K562 (cell line): Measurements from ENCODE around the gene SFXN2. TPM values are rescaled to one million over a fixed set of nuclear protein-coding genes. Genes with fewer than 3 reads are reported as not detected.

Source experiments
- C11orf30 ChIP-seq: fragments of 450-650 bp; IDR thresholded peaks from 2 replicates; pipeline ENCODE4 v1.6.1; 2016; ENCODE audit warnings: low read depth, mild to moderate bottlenecking
- CBFA2T2 ChIP-seq: fragments of 450-650 bp; conservative IDR thresholded peaks from 2 replicates; pipeline ENCODE4 v1.6.1; 2017; ENCODE audit warnings: mild to moderate bottlenecking
- CC2D1A ChIP-seq: fragments of 450-650 bp; IDR thresholded peaks from 2 replicates; pipeline ENCODE4 v1.6.1; 2017; ENCODE audit warnings: mild to moderate bottlenecking
- CTBP1 ChIP-seq: fragments of 450-650 bp; IDR thresholded peaks from 2 replicates; pipeline ENCODE4 v1.6.1; 2016; ENCODE audit warnings: borderline replicate concordance
- EP300 ChIP-seq: IDR thresholded peaks from 2 replicates; pipeline ENCODE4 v1.6.1; 2012; ENCODE audit warnings: low read length, improper control_type of control experiment
- GATA2 ChIP-seq: sonication (generic); formaldehyde crosslinking; IDR thresholded peaks from 2 replicates; pipeline ENCODE4 v1.4.0; 2020; ENCODE audit warnings: mild to moderate bottlenecking, missing genetic modification reagents
- HDAC3 ChIP-seq: fragments of 450-650 bp; IDR thresholded peaks from 2 replicates; pipeline ENCODE4 v1.6.1; 2018; ENCODE audit warnings: borderline replicate concordance, mild to moderate bottlenecking, moderate library complexity; ENCODE audit not compliant: partially characterized antibody
- HNRNPUL1 ChIP-seq: fragments of 200-400 bp; formaldehyde crosslinking; IDR thresholded peaks from 2 replicates; pipeline ENCODE4 v1.6.1; 2017; ENCODE audit warnings: low read length
- LEF1 ChIP-seq: fragments of 450-650 bp; IDR thresholded peaks from 2 replicates; pipeline ENCODE4 v1.6.1; 2016; ENCODE audit warnings: mild to moderate bottlenecking
- NBN ChIP-seq: fragments of 450-650 bp; IDR thresholded peaks from 2 replicates; pipeline ENCODE4 v1.6.1; 2016; ENCODE audit warnings: low read depth, mild to moderate bottlenecking
- NFIC ChIP-seq: fragments of 450-650 bp; IDR thresholded peaks from 2 replicates; pipeline ENCODE4 v1.6.1; 2017; ENCODE audit warnings: mild to moderate bottlenecking, inconsistent platforms
- POLR2AphosphoS5 ChIP-seq: IDR thresholded peaks from 2 replicates; pipeline ENCODE4 v1.6.1; 2011; ENCODE audit warnings: mild to moderate bottlenecking, low read depth, low read length, moderate library complexity; ENCODE audit not compliant: control insufficient read depth, insufficient read depth
- SMARCE1 ChIP-seq: fragments of 450-650 bp; IDR thresholded peaks from 2 replicates; pipeline ENCODE4 v1.7.1; 2016; ENCODE audit warnings: mild to moderate bottlenecking
- SOX6 ChIP-seq: fragments of 450-650 bp; IDR thresholded peaks from 2 replicates; pipeline ENCODE4 v1.6.1; 2014; ENCODE audit warnings: mild to moderate bottlenecking
- XRCC3 ChIP-seq: fragments of 450-650 bp; IDR thresholded peaks from 2 replicates; pipeline ENCODE4 v1.6.1; 2017; ENCODE audit warnings: mild to moderate bottlenecking, moderate library complexity
- polyA plus RNA-seq, 8 experiments: library from polyadenylated mRNA; depleted of rRNA in 4 of 8; stranded (reverse) in 5 of 8; unstranded in 3 of 8; fragments of >200 nt; fragmentation: Nextera tagmentation in 2 of 8; fragmentation: Illumina TruSeq in 1 of 8; extraction: Ambion mirVana in 2 of 8; extraction: Trizol in 1 of 8; gene quantifications; 2 replicates each; pipeline versions ENCODE4 v1.2.1 to v1.2.3, GENCODE V29; 2011 to 2014; ENCODE audit warnings: inconsistent platforms in 1 of 8, missing spikeins in 1 of 8
- total RNA-seq, 7 experiments: library from RNA; depleted of rRNA in 6 of 7; stranded (reverse); fragments of >200 nt in 6 of 7; fragmentation: Illumina TruSeq in 2 of 7; extraction: Trizol in 2 of 7; gene quantifications; 2 replicates each; pipeline versions ENCODE4 v1.2.1 to v1.2.3, GENCODE V29; 2011 to 2021; ENCODE audit warnings: low replicate concordance in 1 of 7
- TF ChIP-seq, protein P1 (sequence below): fragments of 450-650 bp; IDR thresholded peaks from 2 replicates; pipeline ENCODE4 v1.6.1; 2016
- TF ChIP-seq, protein P2 (sequence below): fragments of 250-450 bp; sonication (Bioruptor Pico); IDR thresholded peaks from 2 replicates; pipeline ENCODE4 v1.4.0; 2020; ENCODE audit warnings: borderline replicate concordance
- TF ChIP-seq, protein P3 (sequence below): fragments of 450-650 bp; conservative IDR thresholded peaks from 2 replicates; pipeline ENCODE4 v1.6.1; 2016; ENCODE audit warnings: missing genetic modification characterization, low read depth, mild to moderate bottlenecking, missing compliant biosample characterization, moderate library complexity
- TF ChIP-seq, protein P4 (sequence below), 2 experiments: fragments of 450-650 bp in 1 of 2; sonication (generic) in 1 of 2; formaldehyde crosslinking in 1 of 2; IDR thresholded peaks in 1 of 2; conservative IDR thresholded peaks in 1 of 2; 2 replicates each; pipeline versions ENCODE4 v1.6.1 to v1.8.1; 2016 to 2023; ENCODE audit warnings: mild to moderate bottlenecking in 2 of 2, moderate library complexity in 2 of 2, inconsistent platforms in 1 of 2, missing genetic modification reagents in 1 of 2
- TF ChIP-seq, protein P5 (sequence below): fragments of 450-650 bp; IDR thresholded peaks from 2 replicates; pipeline ENCODE4 v1.6.1; 2016; ENCODE audit warnings: mild to moderate bottlenecking

SFXN2 gene
- total and polyA plus RNA-seq, 9 of the 15 experiments (the other 6 are each of a cell fraction or from before 2014, with no cell fraction given) = 7.3 to 23.8 (median 15.7) TPM

DNA sequence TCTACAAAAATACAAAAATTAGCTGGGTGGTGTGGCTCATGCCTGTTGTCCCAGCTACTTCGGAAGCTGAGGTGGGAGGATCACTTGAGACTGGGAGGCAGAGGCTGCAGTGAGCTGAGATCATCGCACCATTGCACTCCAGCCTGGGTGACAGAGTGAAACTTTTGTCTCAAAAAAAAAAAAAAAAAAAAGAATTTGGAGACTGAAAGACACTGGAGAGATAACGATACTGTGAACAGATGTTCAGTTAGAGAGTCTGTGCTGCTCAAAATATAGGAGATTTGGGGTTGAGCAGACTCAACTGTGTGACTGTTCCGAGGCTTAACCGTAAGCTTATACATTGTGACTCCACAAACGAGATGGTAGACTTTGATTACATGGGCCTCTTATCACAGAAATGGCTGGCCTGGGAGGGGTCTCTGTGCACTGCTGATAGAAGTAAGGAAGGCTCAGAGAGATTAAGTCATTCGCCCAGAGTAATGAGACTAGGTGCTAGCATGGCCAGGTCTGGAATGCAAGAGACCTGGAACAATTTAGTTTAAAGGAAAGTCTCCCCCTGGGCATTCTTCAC is 48.7 kb downstream of the SFXN2 start (continued):
- TF ChIP-seq XRCC3 (no peak), SOX6 (peak; percentile 85), CC2D1A (peak; percentile 58; the same call in 1 of the 2 replicates), C11orf30 (no peak), NBN (0 out of 2 replicates have a peak, but pooled peaks have one; percentile 39), EP300 (peak; percentile 85), HNRNPUL1 (no peak), POLR2AphosphoS5 (peak; percentile 76; the same call in 1 of the 2 replicates), LEF1 (peak; percentile 69), CTBP1 (no peak), SMARCE1 (peak; percentile 78), NFIC (peak; percentile 63; the same call in 1 of the 2 replicates), CBFA2T2 (peak; percentile 91), GATA2 (CRISPR knock-in tag) (peak; percentile 75), HDAC3 (peak; percentile 79)
- TF ChIP-seq, protein P1, sequence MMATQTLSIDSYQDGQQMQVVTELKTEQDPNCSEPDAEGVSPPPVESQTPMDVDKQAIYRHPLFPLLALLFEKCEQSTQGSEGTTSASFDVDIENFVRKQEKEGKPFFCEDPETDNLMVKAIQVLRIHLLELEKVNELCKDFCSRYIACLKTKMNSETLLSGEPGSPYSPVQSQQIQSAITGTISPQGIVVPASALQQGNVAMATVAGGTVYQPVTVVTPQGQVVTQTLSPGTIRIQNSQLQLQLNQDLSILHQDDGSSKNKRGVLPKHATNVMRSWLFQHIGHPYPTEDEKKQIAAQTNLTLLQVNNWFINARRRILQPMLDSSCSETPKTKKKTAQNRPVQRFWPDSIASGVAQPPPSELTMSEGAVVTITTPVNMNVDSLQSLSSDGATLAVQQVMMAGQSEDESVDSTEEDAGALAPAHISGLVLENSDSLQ = peak; percentile 26; the same call in 1 of the 2 replicates
- TF ChIP-seq, protein P2, sequence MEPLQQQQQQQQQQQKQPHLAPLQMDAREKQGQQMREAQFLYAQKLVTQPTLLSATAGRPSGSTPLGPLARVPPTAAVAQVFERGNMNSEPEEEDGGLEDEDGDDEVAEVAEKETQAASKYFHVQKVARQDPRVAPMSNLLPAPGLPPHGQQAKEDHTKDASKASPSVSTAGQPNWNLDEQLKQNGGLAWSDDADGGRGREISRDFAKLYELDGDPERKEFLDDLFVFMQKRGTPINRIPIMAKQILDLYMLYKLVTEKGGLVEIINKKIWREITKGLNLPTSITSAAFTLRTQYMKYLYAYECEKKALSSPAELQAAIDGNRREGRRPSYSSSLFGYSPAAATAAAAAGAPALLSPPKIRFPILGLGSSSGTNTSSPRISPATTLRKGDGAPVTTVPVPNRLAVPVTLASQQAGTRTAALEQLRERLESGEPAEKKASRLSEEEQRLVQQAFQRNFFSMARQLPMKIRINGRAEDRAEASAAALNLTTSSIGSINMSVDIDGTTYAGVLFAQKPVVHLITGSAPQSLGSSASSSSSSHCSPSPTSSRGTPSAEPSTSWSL (CRISPR knock-in tag) = no peak
- TF ChIP-seq, protein P3, sequence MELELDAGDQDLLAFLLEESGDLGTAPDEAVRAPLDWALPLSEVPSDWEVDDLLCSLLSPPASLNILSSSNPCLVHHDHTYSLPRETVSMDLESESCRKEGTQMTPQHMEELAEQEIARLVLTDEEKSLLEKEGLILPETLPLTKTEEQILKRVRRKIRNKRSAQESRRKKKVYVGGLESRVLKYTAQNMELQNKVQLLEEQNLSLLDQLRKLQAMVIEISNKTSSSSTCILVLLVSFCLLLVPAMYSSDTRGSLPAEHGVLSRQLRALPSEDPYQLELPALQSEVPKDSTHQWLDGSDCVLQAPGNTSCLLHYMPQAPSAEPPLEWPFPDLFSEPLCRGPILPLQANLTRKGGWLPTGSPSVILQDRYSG (tag) = no peak
- TF ChIP-seq, protein P4, sequence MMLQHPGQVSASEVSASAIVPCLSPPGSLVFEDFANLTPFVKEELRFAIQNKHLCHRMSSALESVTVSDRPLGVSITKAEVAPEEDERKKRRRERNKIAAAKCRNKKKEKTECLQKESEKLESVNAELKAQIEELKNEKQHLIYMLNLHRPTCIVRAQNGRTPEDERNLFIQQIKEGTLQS (IDR thresholded peaks at IDR 0.05) = peak; percentile 61
- TF ChIP-seq, protein P4 (CRISPR knock-in tag; conservative IDR thresholded peaks at IDR 0.05) = no peak
- TF ChIP-seq, protein P5, sequence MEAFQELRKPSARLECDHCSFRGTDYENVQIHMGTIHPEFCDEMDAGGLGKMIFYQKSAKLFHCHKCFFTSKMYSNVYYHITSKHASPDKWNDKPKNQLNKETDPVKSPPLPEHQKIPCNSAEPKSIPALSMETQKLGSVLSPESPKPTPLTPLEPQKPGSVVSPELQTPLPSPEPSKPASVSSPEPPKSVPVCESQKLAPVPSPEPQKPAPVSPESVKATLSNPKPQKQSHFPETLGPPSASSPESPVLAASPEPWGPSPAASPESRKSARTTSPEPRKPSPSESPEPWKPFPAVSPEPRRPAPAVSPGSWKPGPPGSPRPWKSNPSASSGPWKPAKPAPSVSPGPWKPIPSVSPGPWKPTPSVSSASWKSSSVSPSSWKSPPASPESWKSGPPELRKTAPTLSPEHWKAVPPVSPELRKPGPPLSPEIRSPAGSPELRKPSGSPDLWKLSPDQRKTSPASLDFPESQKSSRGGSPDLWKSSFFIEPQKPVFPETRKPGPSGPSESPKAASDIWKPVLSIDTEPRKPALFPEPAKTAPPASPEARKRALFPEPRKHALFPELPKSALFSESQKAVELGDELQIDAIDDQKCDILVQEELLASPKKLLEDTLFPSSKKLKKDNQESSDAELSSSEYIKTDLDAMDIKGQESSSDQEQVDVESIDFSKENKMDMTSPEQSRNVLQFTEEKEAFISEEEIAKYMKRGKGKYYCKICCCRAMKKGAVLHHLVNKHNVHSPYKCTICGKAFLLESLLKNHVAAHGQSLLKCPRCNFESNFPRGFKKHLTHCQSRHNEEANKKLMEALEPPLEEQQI = 0 out of 2 replicates have a peak, but pooled peaks have one; percentile 9
